K562 (cell line): ENCODE measurements around the gene ATL3. TPM values are rescaled to one million over a fixed set of nuclear protein-coding genes. Genes with fewer than 3 reads are reported as not detected.

ENCODE experiments used
- ATAC-seq: fragments of 200-7000 bp; cut with Tn5 transposase; 3 replicates; pipeline ENCODE4 v1.9.1; 2020; ENCODE audit warnings: moderate library complexity
- BruUV-seq: library from RNA; stranded (reverse); fragments of 400-500 nt; replicated peaks from 2 replicates; lab custom pipeline; 2021; lab: Mats Ljungman, UMichigan
- CTCF ChIA-PET: fragments of 300-600 bp; formaldehyde crosslinking; extraction: SDS; loops from one replicate; lab custom pipeline; 2021; ENCODE audit warnings: low intra/inter-chr PET ratio; lab: Yijun Ruan, JAX
- POLR2A ChIA-PET: fragments of 300-600, 350-650 bp; sonication (Branson Sonifier 250); formaldehyde crosslinking; extraction: SDS; loops from one replicate; lab custom pipeline; 2021; ENCODE audit warnings: antibody characterized with exemption, inconsistent platforms; lab: Yijun Ruan, JAX
- DNase-seq, 4 experiments: peaks; one replicate each; pipeline versions ENCODE4 v3.0.0 to v3.0.0-alpha.2; 2011 to 2018; ENCODE audit warnings: low spot score in 3 of 4, mixed read lengths in 3 of 4; ENCODE audit errors: extremely low read depth in 1 of 4
- FAIRE-seq: peaks from 2 replicates; lab custom pipeline; 2011; peaks lifted over from hg19 to GRCh38; lab: Jason Lieb, UNC
- H2AFZ ChIP-seq: 2 replicates; pipeline ENCODE4 v1.6.0; 2011; ENCODE audit warnings: low read depth, low read length, control low read depth, inconsistent platforms
- H3K27ac ChIP-seq: fragments of 200-600 bp; 3 replicates; pipeline ENCODE4 v1.8.0; 2011; ENCODE audit warnings: low read depth, mild to moderate bottlenecking, control low read depth, inconsistent platforms, low read length, moderate library complexity, mixed read lengths; ENCODE audit errors: extremely low read depth
- H3K27me3 ChIP-seq, 2 experiments: fragments of 300-600 bp in 1 of 2; 2 replicates in 1 of 2; 3 replicates in 1 of 2; pipeline versions ENCODE4 v1.6.0 to v1.8.0; 2011; ENCODE audit warnings: inconsistent platforms in 2 of 2, low read length in 2 of 2, mild to moderate bottlenecking in 1 of 2, mixed read lengths in 1 of 2, moderate library complexity in 1 of 2; ENCODE audit not compliant: control insufficient read depth in 2 of 2, insufficient read depth in 2 of 2
- H3K36me3 ChIP-seq: fragments of 300-600 bp; 3 replicates; pipeline ENCODE4 v1.8.0; 2011; ENCODE audit warnings: mild to moderate bottlenecking, low read length, inconsistent platforms; ENCODE audit not compliant: control insufficient read depth, insufficient read depth
- H3K4me1 ChIP-seq, 2 experiments: fragments of 200-600 bp in 1 of 2; replicated peaks in 1 of 2; 2 replicates in 1 of 2; 3 replicates in 1 of 2; pipeline versions ENCODE4 v1.5.1 to v1.8.0; 2011; ENCODE audit warnings: inconsistent platforms in 2 of 2, low read length in 2 of 2, mild to moderate bottlenecking in 1 of 2, mixed read lengths in 1 of 2, moderate library complexity in 1 of 2; ENCODE audit not compliant: control insufficient read depth in 2 of 2, insufficient read depth in 2 of 2
- H3K4me2 ChIP-seq: 2 replicates; pipeline ENCODE4 v1.6.1; 2011; ENCODE audit warnings: low read length, control low read depth, inconsistent platforms, mixed read lengths; ENCODE audit not compliant: insufficient read depth
- H3K4me3 ChIP-seq: fragments of 200-600 bp; sonication (generic), shearing (Covaris generic); 2 replicates; pipeline ENCODE4 v1.5.1; 2016; ENCODE audit warnings: control low read depth, inconsistent platforms
- H3K79me2 ChIP-seq: fragments of 200-600 bp; 3 replicates; pipeline ENCODE4 v1.8.0; 2011; ENCODE audit warnings: low read length, inconsistent platforms; ENCODE audit not compliant: control insufficient read depth, insufficient read depth
- H3K9ac ChIP-seq, 2 experiments: 2 replicates each; pipeline versions ENCODE4 v1.6.0 to v1.6.1; 2011; ENCODE audit warnings: low read depth in 2 of 2, low read length in 2 of 2, control low read depth in 1 of 2, inconsistent platforms in 1 of 2, mild to moderate bottlenecking in 1 of 2, mixed read lengths in 1 of 2; ENCODE audit not compliant: insufficient read depth in 1 of 2
- H3K9me1 ChIP-seq: one replicate; pipeline ENCODE4 v1.6.0; 2011; ENCODE audit warnings: inconsistent platforms, mild to moderate bottlenecking, low read length, moderate library complexity; ENCODE audit not compliant: control insufficient read depth, insufficient read depth
- H3K9me3 ChIP-seq: replicated peaks from 2 replicates; pipeline ENCODE4 v1.5.1; 2011; ENCODE audit warnings: low read depth, low read length, inconsistent platforms; ENCODE audit not compliant: control insufficient read depth, insufficient read depth
- H4K20me1 ChIP-seq: replicated peaks from 2 replicates; pipeline ENCODE4 v1.6.1; 2011; ENCODE audit warnings: low read length, inconsistent platforms, mixed read lengths; ENCODE audit not compliant: control insufficient read depth, insufficient read depth
- CBFA2T3 ChIP-seq: fragments of 450-650 bp; IDR thresholded peaks from 2 replicates; pipeline ENCODE4 v1.6.1; 2017
- CCAR2 ChIP-seq: fragments of 200-400 bp; formaldehyde crosslinking; IDR thresholded peaks from 2 replicates; pipeline ENCODE4 v1.6.1; 2017; ENCODE audit warnings: mild to moderate bottlenecking, low read depth, low read length
- HNRNPLL ChIP-seq: fragments of 200-400 bp; formaldehyde crosslinking; IDR thresholded peaks from 2 replicates; pipeline ENCODE4 v1.6.1; 2017; ENCODE audit warnings: low read length, low read depth, mild to moderate bottlenecking; ENCODE audit not compliant: poor library complexity, severe bottlenecking
- RCOR1 ChIP-seq, 2 experiments: IDR thresholded peaks; 2 replicates each; pipeline ENCODE4 v1.6.1; 2012; ENCODE audit warnings: low read depth in 2 of 2, low read length in 2 of 2, borderline replicate concordance in 1 of 2, improper control_type of control experiment in 1 of 2
- RFX7 ChIP-seq: fragments of 250-450 bp; sonication (Bioruptor Pico); IDR thresholded peaks from 2 replicates; pipeline ENCODE4 v1.5.1; 2021; ENCODE audit warnings: mild to moderate bottlenecking
- SNRNP70 ChIP-seq: fragments of 200-400 bp; formaldehyde crosslinking; optimal IDR thresholded peaks from 2 replicates; pipeline ENCODE3; 2017; ENCODE audit warnings: low read depth, low read length
- YY1 ChIP-seq, 3 experiments: IDR thresholded peaks; 2 replicates each; pipeline ENCODE4 v1.6.1; 2011; ENCODE audit warnings: low read length in 2 of 3, mild to moderate bottlenecking in 2 of 3, moderate library complexity in 2 of 3, borderline replicate concordance in 1 of 3, control low read depth in 1 of 3, low read depth in 1 of 3; ENCODE audit not compliant: insufficient read depth in 3 of 3, insufficient replicate concordance in 2 of 3, control insufficient read depth in 1 of 3, insufficient read length in 1 of 3; ENCODE audit errors: extremely low read depth in 1 of 3
- ZNF778 ChIP-seq: fragments of 450-650 bp; formaldehyde crosslinking; IDR thresholded peaks from 2 replicates; pipeline ENCODE4 v1.4.0; 2020; ENCODE audit warnings: mild to moderate bottlenecking, moderate library complexity
- WGBS: fragments of 100-300 bp; shearing (Covaris generic); methylation state at CpG from one replicate; pipeline ENCODE4 v1.1.6; 2016; ENCODE audit warnings: low coverage, mixed read lengths; ENCODE audit not compliant: insufficient coverage; ENCODE audit errors: missing lambda C conversion rate; 5-methylcytosine and 5-hydroxymethylcytosine counted together
- in situ Hi-C: fragments of 300-500 bp; cut with MboI; formaldehyde crosslinking; loops from 4 replicates; pipeline ENCODE4 v1.15.0; 2018; ENCODE audit warnings: inconsistent platforms, mixed read lengths
- intact Hi-C: fragments of 100-400 bp; cut with micrococcal nuclease; formaldehyde crosslinking; loops from 2 replicates; pipeline ENCODE4 v1.14.2; 2022
- polyA plus RNA-seq, 8 experiments: library from polyadenylated mRNA; depleted of rRNA in 4 of 8; stranded (reverse) in 5 of 8; unstranded in 3 of 8; fragments of >200 nt; fragmentation: Nextera tagmentation in 2 of 8; fragmentation: Illumina TruSeq in 1 of 8; extraction: Ambion mirVana in 2 of 8; extraction: Trizol in 1 of 8; gene quantifications; 2 replicates each; pipeline versions ENCODE4 v1.2.1 to v1.2.3, GENCODE V29; 2011 to 2014; ENCODE audit warnings: inconsistent platforms in 1 of 8, missing spikeins in 1 of 8
- total RNA-seq, 7 experiments: library from RNA; depleted of rRNA in 6 of 7; stranded (reverse); fragments of >200 nt in 6 of 7; fragmentation: Illumina TruSeq in 2 of 7; extraction: Trizol in 2 of 7; gene quantifications; 2 replicates each; pipeline versions ENCODE4 v1.2.1 to v1.2.3, GENCODE V29; 2011 to 2021; ENCODE audit warnings: low replicate concordance in 1 of 7
- TF ChIP-seq, protein P1 (sequence below): fragments of 450-650 bp; IDR thresholded peaks from 2 replicates; pipeline ENCODE4 v1.6.1; 2018; ENCODE audit warnings: mild to moderate bottlenecking, low read depth; ENCODE audit not compliant: partially characterized antibody
- TF ChIP-seq, protein P2 (sequence below), 2 experiments: fragments of 450-650 bp in 1 of 2; sonication (generic) in 1 of 2; formaldehyde crosslinking; conservative IDR thresholded peaks; 2 replicates each; pipeline versions ENCODE4 v1.4.0 to v1.8.1; 2020 to 2022; ENCODE audit warnings: mild to moderate bottlenecking in 1 of 2, missing genetic modification reagents in 1 of 2

ATL3 gene
- total and polyA plus RNA-seq, 9 of the 15 experiments (the other 6 are each of a cell fraction or from before 2014, with no cell fraction given), result 18.2 to 39.8 (median 23.9) TPM

DNA sequence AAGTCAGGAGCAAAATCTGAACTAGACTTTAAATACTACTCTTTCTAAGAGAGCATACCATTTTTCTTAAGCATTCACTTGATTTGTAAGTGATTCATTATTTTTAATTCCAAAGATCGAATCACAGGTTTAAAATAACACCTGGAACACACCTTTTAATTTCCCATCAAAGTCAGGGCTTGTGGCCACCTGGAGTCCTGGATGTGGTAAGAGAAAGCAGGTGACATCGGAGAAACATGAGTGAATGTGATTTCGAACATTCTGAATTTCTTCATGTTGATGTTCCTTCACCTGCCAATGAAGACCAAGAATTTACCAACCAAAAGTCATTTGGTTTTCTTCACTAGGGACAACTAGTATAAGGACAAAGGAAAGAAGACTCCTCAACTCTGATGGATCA lies 28.0 kb downstream of the ATL3 start:
- POLR2A ChIA-PET, result no interaction called here
- 92% methylated on average over 3 of the region's 3 CpGs for WGBS

More for the DNA sequence above, 28.0 kb downstream of the ATL3 start:
- Histone ChIP-seq H2AFZ (no peak overlapping the region), H3K79me2 (no peaks in the 10 kb centered on the region), H3K27me3 (no peaks in the 10 kb centered on the region), H4K20me1 (no peaks in the 10 kb centered on the region), H3K27ac (no peak overlapping the region), H3K9me1 (no peaks in the 10 kb centered on the region), H3K36me3 (peaks cover 77% of the 10 kb centered on the region), H3K4me3 (no peak overlapping the region), H3K9me3 (no peaks in the 10 kb centered on the region), H3K9ac (no peak overlapping the region), H3K4me1 (no peaks in the 10 kb centered on the region), H3K4me2 (no peak overlapping the region)
- no TSS peak for BruUV-seq
- DNase-seq (no peak), ATAC-seq (no peak), FAIRE-seq (no peak)
- TF ChIP-seq ZNF778 (CRISPR knock-in tag), result no peak
- no peak for TF ChIP-seq YY1 (IDR thresholded peaks at IDR 0.05; ENCODE audit: borderline replicate concordance in 1 of 3, control insufficient read depth in 1 of 3, extremely low read depth in 1 of 3, insufficient read depth in 3 of 3, insufficient read length in 1 of 3, insufficient replicate concordance in 2 of 3, low read depth in 1 of 3, low read length in 2 of 3)
- no peak for TF ChIP-seq CBFA2T3
- TF ChIP-seq, protein P1, sequence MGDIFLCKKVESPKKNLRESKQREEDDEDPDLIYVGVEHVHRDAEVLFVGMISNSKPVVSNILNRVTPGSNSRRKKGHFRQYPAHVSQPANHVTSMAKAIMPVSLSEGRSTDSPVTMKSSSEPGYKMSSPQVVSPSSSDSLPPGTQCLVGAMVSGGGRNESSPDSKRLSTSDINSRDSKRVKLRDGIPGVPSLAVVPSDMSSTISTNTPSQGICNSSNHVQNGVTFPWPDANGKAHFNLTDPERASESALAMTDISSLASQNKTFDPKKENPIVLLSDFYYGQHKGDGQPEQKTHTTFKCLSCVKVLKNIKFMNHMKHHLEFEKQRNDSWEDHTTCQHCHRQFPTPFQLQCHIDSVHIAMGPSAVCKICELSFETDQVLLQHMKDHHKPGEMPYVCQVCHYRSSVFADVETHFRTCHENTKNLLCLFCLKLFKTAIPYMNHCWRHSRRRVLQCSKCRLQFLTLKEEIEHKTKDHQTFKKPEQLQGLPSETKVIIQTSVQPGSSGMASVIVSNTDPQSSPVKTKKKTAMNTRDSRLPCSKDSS, result no peak
- no peak for TF ChIP-seq RCOR1 (IDR thresholded peaks at IDR 0.05; ENCODE audit: borderline replicate concordance in 1 of 2, low read depth in 2 of 2, low read length in 2 of 2)
- TF ChIP-seq HNRNPLL, result no peak
- no peak for TF ChIP-seq RFX7 (CRISPR knock-in tag)
- TF ChIP-seq CCAR2, result no peak
- TF ChIP-seq, protein P2, sequence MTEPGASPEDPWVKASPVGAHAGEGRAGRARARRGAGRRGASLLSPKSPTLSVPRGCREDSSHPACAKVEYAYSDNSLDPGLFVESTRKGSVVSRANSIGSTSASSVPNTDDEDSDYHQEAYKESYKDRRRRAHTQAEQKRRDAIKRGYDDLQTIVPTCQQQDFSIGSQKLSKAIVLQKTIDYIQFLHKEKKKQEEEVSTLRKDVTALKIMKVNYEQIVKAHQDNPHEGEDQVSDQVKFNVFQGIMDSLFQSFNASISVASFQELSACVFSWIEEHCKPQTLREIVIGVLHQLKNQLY (CRISPR knock-in tag; conservative IDR thresholded peaks at IDR 0.05), result no peak
- no peak for TF ChIP-seq SNRNP70
- in situ Hi-C loops (no loop called here), intact Hi-C loops (no loop called here)
- CTCF ChIA-PET, result no interaction called here
